Gastrocnemius medialis (tissue), 4 donors: Measurements from ENCODE around the gene HS3ST5.

Experiments used
- POLR2A ChIP-seq, 2 donors: fragments of 450-650 bp; IDR thresholded peaks; one replicate each; pipeline ENCODE4 v1.6.1; 2017; ENCODE audit warnings: antibody characterized with exemption in 2 of 2, mild to moderate bottlenecking in 2 of 2, moderate library complexity in 2 of 2
- TF ChIP-seq, protein P1 (sequence below), 5 experiments: fragments of 450-650 bp in 3 of 5; fragments of 200-600 bp in 2 of 5; sonication (generic) in 2 of 5; IDR thresholded peaks in 4 of 5; conservative IDR thresholded peaks in 1 of 5; 1 replicate in 4 of 5; 2 replicates in 1 of 5; pipeline ENCODE4 v1.5.1; 2016 to 2019; ENCODE audit warnings: antibody characterized with exemption in 5 of 5, mild to moderate bottlenecking in 3 of 5, moderate library complexity in 3 of 5

GRCh38 chr6:114151064-114151690 is 191.6 kb downstream of the HS3ST5 start:
- TF ChIP-seq, protein P1, sequence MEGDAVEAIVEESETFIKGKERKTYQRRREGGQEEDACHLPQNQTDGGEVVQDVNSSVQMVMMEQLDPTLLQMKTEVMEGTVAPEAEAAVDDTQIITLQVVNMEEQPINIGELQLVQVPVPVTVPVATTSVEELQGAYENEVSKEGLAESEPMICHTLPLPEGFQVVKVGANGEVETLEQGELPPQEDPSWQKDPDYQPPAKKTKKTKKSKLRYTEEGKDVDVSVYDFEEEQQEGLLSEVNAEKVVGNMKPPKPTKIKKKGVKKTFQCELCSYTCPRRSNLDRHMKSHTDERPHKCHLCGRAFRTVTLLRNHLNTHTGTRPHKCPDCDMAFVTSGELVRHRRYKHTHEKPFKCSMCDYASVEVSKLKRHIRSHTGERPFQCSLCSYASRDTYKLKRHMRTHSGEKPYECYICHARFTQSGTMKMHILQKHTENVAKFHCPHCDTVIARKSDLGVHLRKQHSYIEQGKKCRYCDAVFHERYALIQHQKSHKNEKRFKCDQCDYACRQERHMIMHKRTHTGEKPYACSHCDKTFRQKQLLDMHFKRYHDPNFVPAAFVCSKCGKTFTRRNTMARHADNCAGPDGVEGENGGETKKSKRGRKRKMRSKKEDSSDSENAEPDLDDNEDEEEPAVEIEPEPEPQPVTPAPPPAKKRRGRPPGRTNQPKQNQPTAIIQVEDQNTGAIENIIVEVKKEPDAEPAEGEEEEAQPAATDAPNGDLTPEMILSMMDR (IDR thresholded peaks at IDR 0.05 in 4 of 5, conservative IDR thresholded peaks at IDR 0.05 in 1 of 5): no peak
- TF ChIP-seq POLR2A (IDR thresholded peaks at IDR 0.05): no peak
